Activated naive CD4-positive, alpha-beta T cell treated with anti-CD3 and anti-CD28 coated beads, Interleukin-2, amount 50 U/mL, for 24 hours (primary cell): ENCODE measurements around the gene EXOC3L2.
"Not testable (repeated sequence)": the region's sequence is repeated elsewhere in the genome, so short reads cannot be mapped to it uniquely, and the experiment has no call there.

Experiments
- H3K27ac Mint-ChIP-seq: one replicate; pipeline ENCODE4 v1.8.0; 2021; ENCODE audit warnings: mild to moderate bottlenecking, mixed read lengths
- H3K27me3 Mint-ChIP-seq: one replicate; pipeline ENCODE4 v1.8.0; 2021; ENCODE audit warnings: mixed read lengths
- H3K36me3 Mint-ChIP-seq: one replicate; pipeline ENCODE4 v1.8.0; 2021; ENCODE audit warnings: mixed read lengths
- H3K4me1 Mint-ChIP-seq: one replicate; pipeline ENCODE4 v1.8.0; 2021; ENCODE audit warnings: mixed read lengths
- H3K4me3 Mint-ChIP-seq: one replicate; pipeline ENCODE4 v1.8.0; 2021; ENCODE audit warnings: mild to moderate bottlenecking, mixed read lengths
- H3K9me3 Mint-ChIP-seq: one replicate; pipeline ENCODE4 v1.8.0; 2021; ENCODE audit warnings: mixed read lengths

EXOC3L2 gene

DNA sequence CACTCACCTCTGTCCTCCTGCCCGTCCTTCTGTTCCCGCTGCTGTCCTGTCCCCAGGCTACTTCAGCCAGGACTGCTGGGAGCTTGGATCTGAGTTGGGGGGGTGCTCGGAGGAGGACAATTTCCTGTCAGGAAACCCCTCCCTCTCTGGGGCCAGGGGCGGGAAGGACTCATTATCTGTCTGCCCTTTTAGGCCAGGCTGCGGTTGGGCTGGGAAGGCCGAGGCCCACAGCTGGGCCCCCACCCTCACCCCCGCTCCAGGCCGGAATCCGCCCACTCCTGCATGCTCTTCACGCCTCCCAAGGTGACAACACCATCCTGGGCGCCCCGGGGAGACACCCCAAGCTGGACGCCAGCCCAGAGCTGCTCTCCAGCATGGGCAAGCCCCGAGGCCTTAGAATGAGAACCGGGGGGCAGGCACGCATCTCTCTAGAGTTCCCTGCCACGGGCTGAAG, at the start of gene EXOC3L2:
Gene EXOC3L2, minus strand, starts transcription at position 74 of the 454 bp plus-strand sequence. CDS start 6,362 bp downstream, outside the sequence.
- Mint-ChIP-seq H3K9me3 (no peaks in the 10 kb centered on the region), H3K4me3 (no peak within 1 kb of the TSS), H3K27ac (no peak within 1 kb of the TSS), H3K27me3 (peaks cover 2% of the 10 kb centered on the region), H3K36me3 (no peaks in the 10 kb centered on the region), H3K4me1 (no peaks in the 10 kb centered on the region)

- H3K27me3 Mint-ChIP-seq: no peaks in the 10 kb centered on the region
- no peaks in the 10 kb centered on the region for H3K9me3 Mint-ChIP-seq
- peaks cover 5% of the 10 kb centered on the region for H3K4me1 Mint-ChIP-seq
- peaks cover 27% of the 10 kb centered on the region for H3K36me3 Mint-ChIP-seq
- peak overlapping the region; percentile 23 for H3K27ac Mint-ChIP-seq
- H3K4me3 Mint-ChIP-seq: no peak overlapping the region
Observed at GRCh38 chr19:45294291-45295029, 49.3 kb upstream of the EXOC3L2 start.

DNA sequence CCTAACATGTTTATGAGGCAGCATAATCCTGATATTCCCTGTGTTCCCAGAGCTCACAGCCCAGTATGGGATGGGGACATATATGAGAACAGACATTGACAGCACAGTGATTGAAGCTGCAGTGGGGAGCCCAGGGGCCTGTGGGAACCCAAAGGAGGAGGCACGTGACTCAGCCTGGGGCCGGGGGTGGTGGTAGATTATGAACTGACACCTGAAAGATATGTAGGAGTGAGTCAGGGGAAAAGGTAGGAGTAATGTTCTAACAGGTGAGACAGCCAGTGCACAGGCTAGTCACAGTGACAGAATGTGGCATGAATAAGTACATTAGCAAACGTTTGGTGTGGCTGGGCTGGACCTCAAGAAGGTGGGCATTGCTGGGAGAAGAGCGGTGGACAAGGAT, 48.5 kb upstream of the EXOC3L2 start:
- H3K27me3 Mint-ChIP-seq: no peaks in the 10 kb centered on the region
- peaks cover 5% of the 10 kb centered on the region for H3K4me1 Mint-ChIP-seq
- no peaks in the 10 kb centered on the region for H3K9me3 Mint-ChIP-seq
- no peak overlapping the region for H3K27ac Mint-ChIP-seq
- H3K36me3 Mint-ChIP-seq: peaks cover 27% of the 10 kb centered on the region
- H3K4me3 Mint-ChIP-seq: no peak overlapping the region

DNA sequence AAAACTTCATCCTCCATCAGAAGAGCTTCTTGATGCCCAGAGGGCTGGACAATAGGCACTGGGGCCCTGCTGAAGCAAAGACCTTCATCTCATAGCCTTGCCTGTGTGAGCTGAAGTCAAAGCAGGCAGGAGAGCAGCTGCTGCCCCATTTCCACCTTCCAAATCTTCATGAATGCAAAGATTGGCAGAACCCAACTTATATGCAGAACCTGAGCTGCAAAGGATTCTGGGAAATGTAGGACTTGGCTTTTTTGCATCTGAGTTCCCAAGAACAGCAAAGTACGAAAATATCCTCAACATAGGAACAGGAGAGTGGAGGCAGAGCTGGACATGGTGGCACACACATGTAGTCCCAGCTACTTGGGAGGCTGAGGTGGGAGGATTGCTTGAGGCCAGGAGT, 46.6 kb upstream of the EXOC3L2 start:
- Mint-ChIP-seq H3K27ac (no peak overlapping the region), H3K4me1 (peaks cover 5% of the 10 kb centered on the region), H3K4me3 (no peak overlapping the region), H3K27me3 (no peaks in the 10 kb centered on the region), H3K36me3 (peaks cover 27% of the 10 kb centered on the region), H3K9me3 (no peaks in the 10 kb centered on the region)

GRCh38 chr19:45290381-45290931, 45.2 kb upstream of the EXOC3L2 start:
- Mint-ChIP-seq H3K36me3 (peaks cover 26% of the 10 kb centered on the region), H3K4me1 (peaks cover 5% of the 10 kb centered on the region), H3K9me3 (no peaks in the 10 kb centered on the region), H3K27ac (no peak overlapping the region), H3K27me3 (no peaks in the 10 kb centered on the region), H3K4me3 (no peak overlapping the region)

DNA sequence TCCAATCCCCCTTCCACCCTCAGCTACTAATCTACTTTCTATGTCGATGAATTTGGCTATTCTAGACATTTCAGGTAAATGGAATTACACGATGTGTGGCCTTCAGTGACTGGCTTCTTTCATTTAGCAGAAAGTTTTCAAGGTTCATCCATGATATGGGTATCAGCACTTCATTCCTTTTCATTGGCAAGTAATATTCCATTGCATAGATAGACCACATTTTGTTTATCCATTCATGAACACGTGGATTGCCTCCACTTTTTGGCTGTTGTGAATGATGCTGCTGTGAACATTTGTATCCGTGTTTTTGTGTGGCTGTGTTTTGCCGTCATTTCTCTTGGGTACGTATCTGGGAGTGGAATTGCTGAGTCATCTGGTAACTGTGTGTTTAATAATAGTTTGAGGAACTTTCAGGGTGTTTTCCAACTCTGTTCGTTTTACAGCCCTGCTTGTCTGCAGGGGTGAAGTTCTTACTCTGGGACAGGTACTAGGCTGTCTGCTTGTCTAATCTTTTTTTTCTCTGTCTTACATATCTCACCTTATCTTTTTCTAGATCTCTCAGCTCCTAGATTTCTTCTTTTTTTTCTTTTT, 38.3 kb upstream of the EXOC3L2 start:
- H3K36me3 Mint-ChIP-seq: peaks cover 19% of the 10 kb centered on the region

DNA sequence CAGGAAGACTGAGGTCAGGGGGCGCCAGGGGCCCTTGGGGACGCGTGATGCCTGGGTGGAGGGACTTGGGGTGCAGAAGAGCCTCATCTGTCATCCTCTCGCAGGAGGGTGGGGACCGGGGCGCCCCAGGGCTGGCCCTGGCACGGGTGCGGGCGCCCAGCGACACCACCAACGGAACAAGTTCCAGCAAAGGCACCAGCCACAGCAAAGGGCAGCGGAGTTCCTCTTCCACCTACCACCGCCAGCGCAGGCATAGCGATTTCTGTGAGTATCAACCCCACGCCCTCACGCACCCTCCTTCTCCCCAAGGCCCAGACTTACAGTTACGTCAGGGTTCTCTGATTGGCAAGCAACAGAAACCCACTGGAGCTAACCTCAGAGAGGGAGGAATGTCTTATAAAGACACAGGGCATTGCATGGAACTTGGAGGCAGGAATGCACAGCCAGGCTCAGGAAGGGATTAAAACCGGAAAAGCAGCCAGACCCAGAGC, 35.3 kb upstream of the EXOC3L2 start:
- H3K4me1 Mint-ChIP-seq: no peaks in the 10 kb centered on the region
- H3K4me3 Mint-ChIP-seq: no peak overlapping the region
- H3K27me3 Mint-ChIP-seq: no peaks in the 10 kb centered on the region
- H3K27ac Mint-ChIP-seq: no peak overlapping the region
- no peaks in the 10 kb centered on the region for H3K9me3 Mint-ChIP-seq
- H3K36me3 Mint-ChIP-seq: peaks cover 15% of the 10 kb centered on the region

More for the DNA sequence above, 38.3 kb upstream of the EXOC3L2 start:
- no peaks in the 10 kb centered on the region for H3K9me3 Mint-ChIP-seq
- H3K4me3 Mint-ChIP-seq: no peak overlapping the region
- no peaks in the 10 kb centered on the region for H3K27me3 Mint-ChIP-seq
- H3K4me1 Mint-ChIP-seq: no peaks in the 10 kb centered on the region
- no peak overlapping the region for H3K27ac Mint-ChIP-seq

GRCh38 chr19:45279587-45280192, 34.5 kb upstream of the EXOC3L2 start:
- Mint-ChIP-seq H3K36me3 (peaks cover 13% of the 10 kb centered on the region), H3K27ac (no peak overlapping the region), H3K27me3 (no peaks in the 10 kb centered on the region), H3K9me3 (no peaks in the 10 kb centered on the region), H3K4me3 (no peak overlapping the region), H3K4me1 (no peaks in the 10 kb centered on the region)

DNA sequence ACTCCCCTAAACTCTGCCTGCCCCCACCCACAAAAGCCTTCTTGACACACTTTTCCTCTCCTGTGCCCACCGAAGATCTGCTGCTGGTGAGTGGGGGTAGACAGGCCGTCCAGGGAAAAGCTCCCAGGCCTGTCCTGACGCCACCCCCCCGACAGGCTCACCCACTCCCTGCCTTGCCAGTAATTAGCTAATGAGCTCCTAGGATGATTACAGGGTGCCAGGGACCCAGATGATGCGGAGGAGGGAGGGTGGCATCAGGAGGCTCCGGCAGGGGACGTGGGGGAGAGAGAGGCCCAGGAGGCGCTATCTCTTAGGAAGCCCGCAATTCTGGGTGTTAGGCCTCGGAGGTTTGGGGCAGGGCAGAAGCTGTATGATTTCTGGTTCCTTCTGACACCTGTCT, 32.9 kb upstream of the EXOC3L2 start:
- no peak overlapping the region for H3K27ac Mint-ChIP-seq
- no peaks in the 10 kb centered on the region for H3K9me3 Mint-ChIP-seq
- no peaks in the 10 kb centered on the region for H3K27me3 Mint-ChIP-seq
- peaks cover 12% of the 10 kb centered on the region for H3K36me3 Mint-ChIP-seq
- H3K4me3 Mint-ChIP-seq: no peak overlapping the region
- H3K4me1 Mint-ChIP-seq: no peaks in the 10 kb centered on the region

GRCh38 chr19:45276284-45276687, 31.1 kb upstream of the EXOC3L2 start:
- Mint-ChIP-seq H3K36me3 (peaks cover 15% of the 10 kb centered on the region), H3K4me3 (no peak overlapping the region), H3K27ac (no peak overlapping the region), H3K9me3 (no peaks in the 10 kb centered on the region), H3K4me1 (no peaks in the 10 kb centered on the region), H3K27me3 (no peaks in the 10 kb centered on the region)

GRCh38 chr19:45275370-45275971, 30.3 kb upstream of the EXOC3L2 start:
- Mint-ChIP-seq H3K27me3 (no peaks in the 10 kb centered on the region), H3K36me3 (peaks cover 15% of the 10 kb centered on the region), H3K9me3 (no peaks in the 10 kb centered on the region), H3K4me3 (no peak overlapping the region), H3K27ac (no peak overlapping the region), H3K4me1 (no peaks in the 10 kb centered on the region)

DNA sequence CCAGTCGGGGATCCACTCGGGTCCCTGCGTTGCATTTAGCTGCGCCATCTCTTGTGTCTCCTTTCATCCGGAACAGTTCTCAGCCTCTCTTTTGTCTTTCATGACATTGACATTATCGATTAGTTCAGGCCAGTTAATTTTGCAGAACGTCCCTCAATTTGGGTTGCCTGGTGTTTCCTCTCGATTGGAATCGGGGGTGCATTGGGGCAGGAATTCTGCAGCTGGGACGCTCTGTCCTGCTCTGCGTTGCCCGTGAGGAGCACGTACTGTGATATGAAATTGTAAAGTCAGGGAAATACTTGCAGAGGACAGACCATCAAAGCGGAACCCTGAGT, 28.3 kb upstream of the EXOC3L2 start:
- Mint-ChIP-seq H3K4me1 (no peaks in the 10 kb centered on the region), H3K4me3 (no peak overlapping the region), H3K36me3 (peaks cover 10% of the 10 kb centered on the region), H3K27me3 (no peaks in the 10 kb centered on the region), H3K27ac (no peak overlapping the region), H3K9me3 (no peaks in the 10 kb centered on the region)

GRCh38 chr19:45271735-45272108, 26.5 kb upstream of the EXOC3L2 start:
- H3K27ac Mint-ChIP-seq: no peak overlapping the region
- no peaks in the 10 kb centered on the region for H3K27me3 Mint-ChIP-seq
- H3K36me3 Mint-ChIP-seq: peaks cover 10% of the 10 kb centered on the region
- H3K9me3 Mint-ChIP-seq: no peaks in the 10 kb centered on the region
- no peak overlapping the region for H3K4me3 Mint-ChIP-seq
- no peaks in the 10 kb centered on the region for H3K4me1 Mint-ChIP-seq

GRCh38 chr19:45271098-45271734, 26.0 kb upstream of the EXOC3L2 start:
- H3K4me3 Mint-ChIP-seq: no peak overlapping the region
- no peaks in the 10 kb centered on the region for H3K9me3 Mint-ChIP-seq
- no peak overlapping the region for H3K27ac Mint-ChIP-seq
- H3K27me3 Mint-ChIP-seq: no peaks in the 10 kb centered on the region
- peaks cover 10% of the 10 kb centered on the region for H3K36me3 Mint-ChIP-seq
- H3K4me1 Mint-ChIP-seq: no peaks in the 10 kb centered on the region

DNA sequence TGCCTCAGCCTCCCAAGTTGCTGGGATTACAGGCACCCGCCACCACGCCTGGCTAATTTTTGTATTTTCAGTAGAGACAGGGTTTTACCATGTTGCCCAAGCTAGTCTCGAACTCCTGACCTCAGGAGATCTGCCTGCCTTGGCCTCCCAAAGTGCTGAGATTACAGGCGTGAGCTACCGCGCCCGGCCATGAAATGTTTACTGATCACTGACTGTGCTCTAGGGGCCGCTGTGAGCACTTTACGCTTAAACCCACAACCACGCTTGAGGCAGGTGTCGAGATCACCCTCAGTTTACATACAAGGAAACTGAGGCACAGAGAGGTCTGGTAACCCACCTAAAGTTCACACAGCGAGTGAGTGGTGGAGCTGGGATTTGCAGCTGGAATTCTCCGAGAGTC, 24.7 kb upstream of the EXOC3L2 start:
- H3K36me3 Mint-ChIP-seq: peaks cover 10% of the 10 kb centered on the region
- not testable (repeated sequence) for H3K9me3 Mint-ChIP-seq, H3K4me3 Mint-ChIP-seq, H3K27me3 Mint-ChIP-seq, H3K4me1 Mint-ChIP-seq, H3K27ac Mint-ChIP-seq
